ENCODE data around the gene ATRAID. TPM values are rescaled to one million over a fixed set of nuclear protein-coding genes. Genes with fewer than 3 reads are reported as not detected.
A peak's percentile ranks its signal among the peaks of the same experiment; 100 is the strongest.

ATRAID gene
- polyA plus RNA-seq, 1 donor: 131 TPM

DNA sequence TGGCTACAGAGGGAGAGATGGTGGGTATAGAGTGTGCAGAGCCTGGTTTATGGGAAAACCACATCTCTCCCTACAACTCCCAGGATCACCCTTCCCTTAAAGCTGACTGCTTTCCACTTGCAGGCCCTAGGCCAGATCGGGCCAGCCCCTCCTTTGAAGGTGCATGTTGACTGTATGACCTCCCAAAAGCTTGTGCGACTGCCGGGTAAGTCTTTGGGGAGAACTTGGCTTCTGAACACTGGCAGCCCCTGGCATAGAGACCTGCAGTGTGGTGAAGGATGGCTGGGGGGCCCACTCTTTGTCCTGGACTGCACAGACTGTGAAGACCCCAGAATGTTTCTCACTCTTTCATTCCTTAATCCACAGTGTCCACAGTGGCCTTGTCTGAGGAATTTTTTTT is 24.8 kb downstream of the ATRAID start:
- H3K4me1 ChIP-seq (ENCODE audit: control insufficient read depth, insufficient read depth, low read length): no peaks in the 10 kb centered on the region
- H3K4me3 ChIP-seq (ENCODE audit: low read length): no peak overlapping the region
- peaks cover 97% of the 10 kb centered on the region for H3K36me3 ChIP-seq (ENCODE audit: control insufficient read depth, insufficient read depth, low read length)
- no peaks in the 10 kb centered on the region for H3K9me3 ChIP-seq (ENCODE audit: control insufficient read depth, low read depth, low read length)
- no peaks in the 10 kb centered on the region for H3K27me3 ChIP-seq (ENCODE audit: control insufficient read depth, insufficient read depth, low read length)
- WGBS (ENCODE audit: insufficient coverage, low lambda C conversion rate): no CpG with 5 or more reads among the region's 3 CpGs
- H3K27ac ChIP-seq (ENCODE audit: low read length): no peak overlapping the region
- no peak for DNase-seq

DNA sequence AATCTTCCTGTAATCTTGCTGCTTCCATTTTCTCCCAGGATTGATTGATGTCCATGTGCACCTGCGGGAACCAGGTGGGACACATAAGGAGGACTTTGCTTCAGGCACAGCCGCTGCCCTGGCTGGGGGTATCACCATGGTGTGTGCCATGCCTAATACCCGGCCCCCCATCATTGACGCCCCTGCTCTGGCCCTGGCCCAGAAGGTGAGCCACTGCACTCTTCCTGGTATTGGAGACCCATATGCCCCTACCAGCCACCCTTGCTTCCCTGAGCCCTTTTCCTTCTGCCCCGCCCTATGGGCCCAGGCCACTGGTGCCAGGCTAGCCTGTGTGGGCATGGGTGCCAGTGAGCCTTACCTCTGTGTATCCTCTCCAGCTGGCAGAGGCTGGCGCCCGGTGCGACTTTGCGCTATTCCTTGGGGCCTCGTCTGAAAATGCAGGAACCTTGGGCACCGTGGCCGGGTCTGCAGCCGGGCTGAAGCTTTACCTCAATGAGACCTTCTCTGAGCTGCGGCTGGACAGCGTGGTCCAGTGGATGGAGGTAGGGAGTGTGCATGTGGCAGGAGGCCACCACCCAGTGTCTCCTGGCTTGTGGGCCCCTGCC is 25.6 kb downstream of the ATRAID start:
- peaks cover 97% of the 10 kb centered on the region for H3K36me3 ChIP-seq (ENCODE audit: control insufficient read depth, insufficient read depth, low read length)
- no peak for DNase-seq
- H3K4me3 ChIP-seq (ENCODE audit: low read length): no peak overlapping the region
- no peaks in the 10 kb centered on the region for H3K27me3 ChIP-seq (ENCODE audit: control insufficient read depth, insufficient read depth, low read length)
- WGBS (ENCODE audit: insufficient coverage, low lambda C conversion rate): no CpG with 5 or more reads among the region's 15 CpGs
- H3K9me3 ChIP-seq (ENCODE audit: control insufficient read depth, low read depth, low read length): no peaks in the 10 kb centered on the region
- no peaks in the 10 kb centered on the region for H3K4me1 ChIP-seq (ENCODE audit: control insufficient read depth, insufficient read depth, low read length)
- H3K27ac ChIP-seq (ENCODE audit: low read length): no peak overlapping the region

DNA sequence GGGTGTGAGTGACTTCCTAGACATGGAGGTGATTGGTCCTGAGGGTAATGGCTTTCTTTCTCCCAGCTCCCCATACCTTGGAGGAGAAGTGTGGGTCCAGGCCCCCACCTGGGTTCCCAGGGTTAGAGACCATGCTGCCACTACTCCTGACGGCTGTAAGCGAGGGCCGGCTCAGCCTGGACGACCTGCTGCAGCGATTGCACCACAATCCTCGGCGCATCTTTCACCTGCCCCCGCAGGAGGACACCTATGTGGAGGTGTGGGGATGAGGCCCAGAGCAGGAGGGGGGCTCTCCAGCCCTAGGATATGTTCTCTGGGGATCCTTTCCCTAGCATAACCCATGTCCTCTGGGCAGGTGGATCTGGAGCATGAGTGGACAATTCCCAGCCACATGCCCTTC is 27.1 kb downstream of the ATRAID start:
- DNase-seq: no peak
- H3K4me1 ChIP-seq (ENCODE audit: control insufficient read depth, insufficient read depth, low read length): no peaks in the 10 kb centered on the region
- no peak overlapping the region for H3K4me3 ChIP-seq (ENCODE audit: low read length)
- no peak overlapping the region for H3K27ac ChIP-seq (ENCODE audit: low read length)
- H3K9me3 ChIP-seq (ENCODE audit: control insufficient read depth, low read depth, low read length): no peaks in the 10 kb centered on the region
- H3K36me3 ChIP-seq (ENCODE audit: control insufficient read depth, insufficient read depth, low read length): peaks cover 96% of the 10 kb centered on the region
- no peaks in the 10 kb centered on the region for H3K27me3 ChIP-seq (ENCODE audit: control insufficient read depth, insufficient read depth, low read length)
- no CpG with 5 or more reads among the region's 8 CpGs for WGBS (ENCODE audit: insufficient coverage, low lambda C conversion rate)

DNA sequence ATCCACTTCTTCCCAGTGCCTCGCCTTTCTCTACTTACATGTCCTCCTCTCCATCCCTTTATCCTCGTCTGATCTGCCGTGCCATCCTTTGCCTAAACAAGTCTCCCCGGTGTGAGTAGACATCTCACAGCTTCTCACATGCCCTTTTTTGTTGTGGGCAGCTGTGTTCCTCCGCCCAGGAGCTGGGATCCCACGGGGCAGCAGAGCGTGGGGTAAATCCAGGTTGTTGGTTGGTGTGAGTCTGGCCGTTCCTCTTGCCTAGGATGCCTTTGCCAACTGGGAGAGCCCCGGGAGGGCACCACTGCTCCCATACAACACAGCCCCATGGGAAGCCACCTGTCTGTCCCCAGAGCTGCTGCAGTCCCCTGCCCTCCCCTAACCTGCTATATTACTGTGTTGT is 28.6 kb downstream of the ATRAID start:
- no peaks in the 10 kb centered on the region for H3K27me3 ChIP-seq (ENCODE audit: control insufficient read depth, insufficient read depth, low read length)
- H3K36me3 ChIP-seq (ENCODE audit: control insufficient read depth, insufficient read depth, low read length): peaks cover 87% of the 10 kb centered on the region
- no peak for DNase-seq
- no peak overlapping the region for H3K27ac ChIP-seq (ENCODE audit: low read length)
- 100% methylated on average over 1 of the region's 9 CpGs for WGBS (ENCODE audit: insufficient coverage, low lambda C conversion rate)
- H3K4me3 ChIP-seq (ENCODE audit: low read length): no peak overlapping the region
- no peaks in the 10 kb centered on the region for H3K4me1 ChIP-seq (ENCODE audit: control insufficient read depth, insufficient read depth, low read length)
- H3K9me3 ChIP-seq (ENCODE audit: control insufficient read depth, low read depth, low read length): no peaks in the 10 kb centered on the region

- H3K36me3 ChIP-seq (ENCODE audit: control insufficient read depth, insufficient read depth, low read length): peaks cover 72% of the 10 kb centered on the region
- no peaks in the 10 kb centered on the region for H3K27me3 ChIP-seq (ENCODE audit: control insufficient read depth, insufficient read depth, low read length)
- no peaks in the 10 kb centered on the region for H3K9me3 ChIP-seq (ENCODE audit: control insufficient read depth, low read depth, low read length)
- no peaks in the 10 kb centered on the region for H3K4me1 ChIP-seq (ENCODE audit: control insufficient read depth, insufficient read depth, low read length)
- no peak overlapping the region for H3K27ac ChIP-seq (ENCODE audit: low read length)
- DNase-seq: no peak
- no peak overlapping the region for H3K4me3 ChIP-seq (ENCODE audit: low read length)
- WGBS (ENCODE audit: insufficient coverage, low lambda C conversion rate): no CpG with 5 or more reads among the region's 24 CpGs
Observed at GRCh38 chr2:27241761-27242613, 30.1 kb downstream of the ATRAID start.

GRCh38 chr2:27242614-27242951 is 30.7 kb downstream of the ATRAID start:
- no peaks in the 10 kb centered on the region for H3K9me3 ChIP-seq (ENCODE audit: control insufficient read depth, low read depth, low read length)
- H3K36me3 ChIP-seq (ENCODE audit: control insufficient read depth, insufficient read depth, low read length): peaks cover 67% of the 10 kb centered on the region
- no peaks in the 10 kb centered on the region for H3K27me3 ChIP-seq (ENCODE audit: control insufficient read depth, insufficient read depth, low read length)
- no peak overlapping the region for H3K27ac ChIP-seq (ENCODE audit: low read length)
- WGBS (ENCODE audit: insufficient coverage, low lambda C conversion rate): no CpG with 5 or more reads among the region's 16 CpGs
- no peak overlapping the region for H3K4me3 ChIP-seq (ENCODE audit: low read length)
- no peaks in the 10 kb centered on the region for H3K4me1 ChIP-seq (ENCODE audit: control insufficient read depth, insufficient read depth, low read length)
- no peak for DNase-seq

GRCh38 chr2:27243391-27244130 is 31.7 kb downstream of the ATRAID start:
- 86% methylated on average over 1 of the region's 19 CpGs for WGBS (ENCODE audit: insufficient coverage, low lambda C conversion rate)
- H3K4me1 ChIP-seq (ENCODE audit: control insufficient read depth, insufficient read depth, low read length): no peaks in the 10 kb centered on the region
- no peak overlapping the region for H3K4me3 ChIP-seq (ENCODE audit: low read length)
- no peak overlapping the region for H3K27ac ChIP-seq (ENCODE audit: low read length)
- DNase-seq: peak in 1 of 2 donors; percentile 19
- H3K36me3 ChIP-seq (ENCODE audit: control insufficient read depth, insufficient read depth, low read length): peaks cover 57% of the 10 kb centered on the region
- no peaks in the 10 kb centered on the region for H3K9me3 ChIP-seq (ENCODE audit: control insufficient read depth, low read depth, low read length)
- H3K27me3 ChIP-seq (ENCODE audit: control insufficient read depth, insufficient read depth, low read length): peaks cover 3% of the 10 kb centered on the region

GRCh38 chr2:27245116-27245515 is 33.3 kb downstream of the ATRAID start:
- 84% methylated on average over 4 of the region's 10 CpGs for WGBS (ENCODE audit: insufficient coverage, low lambda C conversion rate)
- no peaks in the 10 kb centered on the region for H3K9me3 ChIP-seq (ENCODE audit: control insufficient read depth, low read depth, low read length)
- no peak overlapping the region for H3K27ac ChIP-seq (ENCODE audit: low read length)
- DNase-seq: no peak
- H3K36me3 ChIP-seq (ENCODE audit: control insufficient read depth, insufficient read depth, low read length): peaks cover 43% of the 10 kb centered on the region
- H3K4me3 ChIP-seq (ENCODE audit: low read length): no peak overlapping the region
- peaks cover 15% of the 10 kb centered on the region for H3K27me3 ChIP-seq (ENCODE audit: control insufficient read depth, insufficient read depth, low read length)
- peaks cover 4% of the 10 kb centered on the region for H3K4me1 ChIP-seq (ENCODE audit: control insufficient read depth, insufficient read depth, low read length)

- DNase-seq: no peak
- H3K27me3 ChIP-seq (ENCODE audit: control insufficient read depth, insufficient read depth, low read length): peaks cover 20% of the 10 kb centered on the region
- no peak overlapping the region for H3K27ac ChIP-seq (ENCODE audit: low read length)
- H3K4me1 ChIP-seq (ENCODE audit: control insufficient read depth, insufficient read depth, low read length): peaks cover 9% of the 10 kb centered on the region
- H3K36me3 ChIP-seq (ENCODE audit: control insufficient read depth, insufficient read depth, low read length): peaks cover 38% of the 10 kb centered on the region
- no peaks in the 10 kb centered on the region for H3K9me3 ChIP-seq (ENCODE audit: control insufficient read depth, low read depth, low read length)
- H3K4me3 ChIP-seq (ENCODE audit: low read length): no peak overlapping the region
- WGBS (ENCODE audit: insufficient coverage, low lambda C conversion rate): 95% methylated on average over 3 of the region's 4 CpGs
Observed at GRCh38 chr2:27245626-27246025, 33.8 kb downstream of the ATRAID start.

DNA sequence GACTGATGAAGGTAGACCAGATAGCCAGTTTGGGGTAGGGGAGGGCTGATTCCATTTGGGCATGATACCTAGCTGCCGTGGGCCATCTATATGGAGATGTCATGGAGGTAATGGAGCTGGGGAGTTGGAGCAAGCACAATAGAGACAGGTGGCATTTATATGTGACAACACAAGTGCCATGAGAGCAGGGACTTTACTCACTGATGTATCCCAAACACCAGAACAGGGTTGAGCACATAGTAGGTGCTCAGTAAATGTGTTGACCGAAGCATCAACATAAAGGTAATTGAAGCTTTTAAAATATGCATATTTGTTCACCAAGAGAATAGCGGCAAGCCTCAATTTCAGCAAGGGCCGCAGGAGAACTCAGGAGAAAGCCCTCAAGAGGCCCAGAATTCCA is 36.1 kb downstream of the ATRAID start:
- no peak for DNase-seq
- Histone ChIP-seq H3K36me3 (ENCODE audit: control insufficient read depth, insufficient read depth, low read length) (peaks cover 15% of the 10 kb centered on the region), H3K27me3 (ENCODE audit: control insufficient read depth, insufficient read depth, low read length) (peaks cover 32% of the 10 kb centered on the region), H3K4me3 (ENCODE audit: low read length) (no peak overlapping the region), H3K27ac (ENCODE audit: low read length) (no peak overlapping the region), H3K9me3 (ENCODE audit: control insufficient read depth, low read depth, low read length) (no peaks in the 10 kb centered on the region), H3K4me1 (ENCODE audit: control insufficient read depth, insufficient read depth, low read length) (peaks cover 9% of the 10 kb centered on the region)
- WGBS (ENCODE audit: insufficient coverage, low lambda C conversion rate): no CpG with 5 or more reads among the region's 4 CpGs

Data from large intestine (tissue), 3 donors.